CD4-positive, alpha-beta memory T cell (primary cell): ENCODE measurements around the gene ADAM19. TPM values are rescaled to one million over a fixed set of nuclear protein-coding genes. Genes with fewer than 3 reads are reported as not detected.
A peak's percentile ranks its signal among the peaks of the same experiment; 100 is the strongest.

Experiments used
- CTCF ChIA-PET: fragments of 350-600 bp; sonication (Branson Sonifier 250); formaldehyde crosslinking; loops from one replicate; lab custom pipeline; 2021; ENCODE audit warnings: inconsistent platforms; ENCODE audit not compliant: partially characterized antibody; lab: Charles Lee
- POLR2A ChIA-PET: fragments of 350-600 bp; sonication (Branson Sonifier 250); formaldehyde crosslinking; loops from one replicate; lab custom pipeline; 2021; ENCODE audit not compliant: partially characterized antibody; lab: Charles Lee
- DNase-seq, 5 donors: peaks; one replicate each; pipeline versions ENCODE4 v3.0.0 to v3.0.0-alpha.2; 2020 to 2022; ENCODE audit warnings: mixed read lengths in 1 of 5
- H3K27ac ChIP-seq: one replicate; pipeline ENCODE4 v1.7.0; 2013; ENCODE audit warnings: low read depth, low read length
- H3K27me3 ChIP-seq: 2 replicates; pipeline ENCODE4 v1.7.0; 2013; ENCODE audit warnings: mild to moderate bottlenecking, low read length, moderate library complexity; ENCODE audit not compliant: insufficient read depth
- H3K36me3 ChIP-seq: 2 replicates; pipeline ENCODE4 v1.7.0; 2013; ENCODE audit warnings: mild to moderate bottlenecking, low read length, moderate library complexity; ENCODE audit not compliant: insufficient read depth
- H3K4me1 ChIP-seq: 2 replicates; pipeline ENCODE4 v1.7.0; 2013; ENCODE audit warnings: mild to moderate bottlenecking, low read length, moderate library complexity; ENCODE audit not compliant: insufficient read depth
- H3K4me3 ChIP-seq, 2 donors: one replicate each; pipeline ENCODE4 v1.7.0; 2013; ENCODE audit warnings: low read length in 2 of 2, mild to moderate bottlenecking in 1 of 2
- H3K9me3 ChIP-seq, 2 donors: one replicate each; pipeline ENCODE4 v1.7.0; 2013; ENCODE audit warnings: low read length in 2 of 2, control low read depth in 1 of 2; ENCODE audit not compliant: control insufficient read depth in 1 of 2
- H3K27ac Mint-ChIP-seq, 7 donors: one replicate each; pipeline ENCODE4 v1.8.0; 2020 to 2021; ENCODE audit warnings: mixed read lengths in 7 of 7, mild to moderate bottlenecking in 6 of 7, inconsistent platforms in 3 of 7, moderate library complexity in 3 of 7
- H3K27me3 Mint-ChIP-seq, 2 donors: one replicate each; pipeline ENCODE4 v1.8.0; 2020 to 2021; ENCODE audit warnings: mixed read lengths in 2 of 2
- H3K36me3 Mint-ChIP-seq, 2 donors: one replicate each; pipeline ENCODE4 v1.8.0; 2020 to 2021; ENCODE audit warnings: mixed read lengths in 2 of 2, inconsistent platforms in 1 of 2, mild to moderate bottlenecking in 1 of 2
- H3K4me1 Mint-ChIP-seq, 4 donors: one replicate each; pipeline ENCODE4 v1.8.0; 2020 to 2021; ENCODE audit warnings: mixed read lengths in 4 of 4, mild to moderate bottlenecking in 1 of 4
- H3K4me3 Mint-ChIP-seq, 8 donors: one replicate each; pipeline ENCODE4 v1.8.0; 2020 to 2021; ENCODE audit warnings: mixed read lengths in 8 of 8, mild to moderate bottlenecking in 7 of 8, moderate library complexity in 6 of 8, inconsistent platforms in 3 of 8
- H3K9me3 Mint-ChIP-seq, 8 donors: one replicate each; pipeline ENCODE4 v1.8.0; 2020 to 2021; ENCODE audit warnings: mixed read lengths in 8 of 8, mild to moderate bottlenecking in 5 of 8, inconsistent platforms in 3 of 8, moderate library complexity in 1 of 8
- intact Hi-C: fragments of 100-400 bp; cut with micrococcal nuclease; formaldehyde crosslinking; loops from one replicate; pipeline ENCODE4 v1.15.1; 2023
- polyA plus RNA-seq, 2 donors: library from polyadenylated mRNA; unstranded; fragments of 300-500 nt; fragmentation: Illumina TruSeq; gene quantifications; one replicate each; pipeline ENCODE4 v1.2.3, GENCODE V29; 2021
- total RNA-seq, 2 experiments: library from RNA; stranded (reverse); gene quantifications; one replicate each; pipeline ENCODE4 v1.2.3, GENCODE V29; 2021

Gene ADAM19
- total and polyA plus RNA-seq, 4 experiments from 2014 or later = 1.9 to 33.9 (median 28.0) TPM

- Histone ChIP-seq H3K27me3 (no peaks in the 10 kb centered on the region), H3K4me3 (no peak overlapping the region), H3K4me1 (peaks cover 90% of the 10 kb centered on the region), H3K9me3 (no peaks in the 10 kb centered on the region), H3K27ac (no peak overlapping the region), H3K36me3 (peaks cover 17% of the 10 kb centered on the region)
- intact Hi-C loops = no loop called here
- peaks cover 71 to 94% (median 83%) of the 10 kb centered on the region in 4 donors for H3K4me1 Mint-ChIP-seq
- CTCF ChIA-PET = interaction anchor here (1.2 to 4.4 kb wide), 7 partner anchors 9 to 160 kb away, joined by 3 to 22 read pairs (median 5); no protein-coding TSS in a partner anchor
- POLR2A ChIA-PET = interaction anchor here (0.7 to 11.1 kb wide), 5 partner anchors 10 to 19 kb away, joined by 3 to 125 read pairs (median 3); partner anchors contain the start of gene ADAM19
- peaks cover 58 to 69% of the 10 kb centered on the region in 2 donors for H3K36me3 Mint-ChIP-seq
- H3K27me3 Mint-ChIP-seq = no peaks in the 10 kb centered on the region
- DNase-seq = no peak
- H3K4me3 Mint-ChIP-seq = peak overlapping the region in 1 of 8 donors; percentile 5
- H3K27ac Mint-ChIP-seq = peak overlapping the region in 5 of 7 donors; percentile 15 to 84 (median 64)
- no peaks in the 10 kb centered on the region for H3K9me3 Mint-ChIP-seq
Observed at GRCh38 chr5:157558681-157559080, 16.9 kb downstream of the ADAM19 start.

- CTCF ChIA-PET = interaction anchor here (1.2 to 4.4 kb wide), 8 partner anchors 9 to 161 kb away, joined by 3 to 22 read pairs (median 4); no protein-coding TSS in a partner anchor
- Histone ChIP-seq H3K36me3 (peaks cover 17% of the 10 kb centered on the region), H3K27ac (no peak overlapping the region), H3K27me3 (no peaks in the 10 kb centered on the region), H3K9me3 (no peaks in the 10 kb centered on the region), H3K4me3 (no peak overlapping the region), H3K4me1 (peaks cover 89% of the 10 kb centered on the region)
- Mint-ChIP-seq H3K36me3 (peaks cover 54 to 63% of the 10 kb centered on the region in 2 donors), H3K27ac (peak overlapping the region in 6 of 7 donors; percentile 56 to 84 (median 72)), H3K27me3 (no peaks in the 10 kb centered on the region), H3K9me3 (no peaks in the 10 kb centered on the region), H3K4me3 (peak overlapping the region in 4 of 8 donors; percentile 5 to 38 (median 12)), H3K4me1 (peaks cover 66 to 88% (median 80%) of the 10 kb centered on the region in 4 donors)
- intact Hi-C loops = no loop called here
- DNase-seq = no peak
- POLR2A ChIA-PET = interaction anchor here (0.7 to 11.1 kb wide), 8 partner anchors 9 to 72 kb away, joined by 3 to 125 read pairs (median 3); partner anchors contain the start of gene ADAM19
Observed at GRCh38 chr5:157558041-157558595, 17.5 kb downstream of the ADAM19 start.

GRCh38 chr5:157556615-157557418 lies 18.8 kb downstream of the ADAM19 start:
- CTCF ChIA-PET = interaction anchor here (1.6 to 4.4 kb wide), 3 partner anchors 11 to 15 kb away, joined by 4 to 22 read pairs (median 13); no protein-coding TSS in a partner anchor
- H3K4me1 Mint-ChIP-seq = peaks cover 67 to 88% (median 80%) of the 10 kb centered on the region in 4 donors
- H3K27me3 ChIP-seq = no peaks in the 10 kb centered on the region
- no peaks in the 10 kb centered on the region for H3K27me3 Mint-ChIP-seq
- no peaks in the 10 kb centered on the region for H3K9me3 ChIP-seq
- POLR2A ChIA-PET = interaction anchor here (1.2 to 11.1 kb wide), 5 partner anchors 12 to 73 kb away, joined by 3 to 125 read pairs (median 13); partner anchors contain the start of gene ADAM19
- peaks cover 4% of the 10 kb centered on the region for H3K36me3 ChIP-seq
- intact Hi-C loops = no loop called here
- H3K4me3 ChIP-seq = no peak overlapping the region
- H3K36me3 Mint-ChIP-seq = peaks cover 52 to 55% of the 10 kb centered on the region in 2 donors
- no peak overlapping the region for H3K27ac ChIP-seq
- H3K4me3 Mint-ChIP-seq = peak overlapping the region in 7 of 8 donors; percentile 2 to 65 (median 50)
- peaks cover 0 to 2% (median 0%) of the 10 kb centered on the region in 8 donors for H3K9me3 Mint-ChIP-seq
- no peak for DNase-seq
- peaks cover 89% of the 10 kb centered on the region for H3K4me1 ChIP-seq
- peak overlapping the region; percentile 68 to 89 (median 79) for H3K27ac Mint-ChIP-seq

GRCh38 chr5:157555037-157555640 lies 20.4 kb downstream of the ADAM19 start:
- H3K4me3 ChIP-seq = no peak overlapping the region
- Mint-ChIP-seq H3K27me3 (no peaks in the 10 kb centered on the region), H3K27ac (peak overlapping the region; percentile 61 to 90 (median 74)), H3K4me1 (peaks cover 66 to 89% (median 81%) of the 10 kb centered on the region in 4 donors), H3K4me3 (peak overlapping the region in 7 of 8 donors; percentile 43 to 76 (median 60)), H3K9me3 (peaks cover 0 to 2% (median 0%) of the 10 kb centered on the region in 8 donors), H3K36me3 (peaks cover 40 to 46% of the 10 kb centered on the region in 2 donors)
- H3K27me3 ChIP-seq = no peaks in the 10 kb centered on the region
- ChIA-PET CTCF (interaction anchor here (0.7 to 4.4 kb wide), 4 partner anchors 10 to 43 kb away, joined by 3 to 22 read pairs (median 5); no protein-coding TSS in a partner anchor), POLR2A (interaction anchor here (0.9 to 11.1 kb wide), 7 partner anchors 10 to 53 kb away, joined by 3 to 125 read pairs (median 5); partner anchors contain the start of gene ADAM19)
- intact Hi-C loops = no loop called here
- H3K27ac ChIP-seq = peak overlapping the region; percentile 36
- H3K36me3 ChIP-seq = no peaks in the 10 kb centered on the region
- no peak for DNase-seq
- no peaks in the 10 kb centered on the region for H3K9me3 ChIP-seq
- H3K4me1 ChIP-seq = peaks cover 91% of the 10 kb centered on the region

GRCh38 chr5:157554179-157555036 lies 21.2 kb downstream of the ADAM19 start:
- Mint-ChIP-seq H3K36me3 (peaks cover 39 to 47% of the 10 kb centered on the region in 2 donors), H3K4me1 (peaks cover 70 to 92% (median 83%) of the 10 kb centered on the region in 4 donors), H3K4me3 (peak overlapping the region in 7 of 8 donors; percentile 43 to 76 (median 56)), H3K9me3 (peaks cover 0 to 2% (median 0%) of the 10 kb centered on the region in 8 donors), H3K27ac (peak overlapping the region; percentile 70 to 90 (median 74)), H3K27me3 (no peaks in the 10 kb centered on the region)
- no peak for DNase-seq
- Histone ChIP-seq H3K27ac (peak overlapping the region; percentile 36), H3K4me1 (peaks cover 97% of the 10 kb centered on the region), H3K27me3 (no peaks in the 10 kb centered on the region), H3K9me3 (no peaks in the 10 kb centered on the region), H3K36me3 (no peaks in the 10 kb centered on the region), H3K4me3 (no peak overlapping the region)
- POLR2A ChIA-PET = interaction anchor here (1.1 to 11.1 kb wide), 6 partner anchors 9 to 53 kb away, joined by 3 to 125 read pairs (median 8); partner anchors contain the start of gene ADAM19
- intact Hi-C loops = no loop called here
- CTCF ChIA-PET = interaction anchor here (1.1 to 4.4 kb wide), 3 partner anchors 9 to 23 kb away, joined by 3 to 22 read pairs (median 6); no protein-coding TSS in a partner anchor
